ENCODE data around the gene CLK2. TPM values are rescaled to one million over a fixed set of nuclear protein-coding genes. Genes with fewer than 3 reads are reported as not detected.
"Not testable (repeated sequence)": the region's sequence is repeated elsewhere in the genome, so short reads cannot be mapped to it uniquely, and the experiment has no call there.

The CLK2 gene
- polyA plus RNA-seq, 2 donors, result 29.2 to 55.3 TPM

- Histone ChIP-seq H3K4me1 (ENCODE audit: control insufficient read depth in 2 of 2, insufficient read depth in 2 of 2, low read length in 1 of 2) (peaks cover 11 to 17% of the 10 kb centered on the region in 2 donors), H3K27me3 (ENCODE audit: control insufficient read depth in 1 of 2, insufficient read depth in 2 of 2, low read length in 2 of 2) (no peaks in the 10 kb centered on the region), H3K9me3 (ENCODE audit: control insufficient read depth in 2 of 2, insufficient read depth in 1 of 2, low read depth in 1 of 2, low read length in 1 of 2) (no peaks in the 10 kb centered on the region), H3K27ac (ENCODE audit: low read depth in 2 of 2, low read length in 1 of 2) (no peak overlapping the region), H3K36me3 (ENCODE audit: control insufficient read depth in 2 of 2, insufficient read depth in 2 of 2, low read length in 1 of 2) (peaks cover 2 to 7% of the 10 kb centered on the region in 2 donors), H3K4me3 (ENCODE audit: low read depth in 1 of 2, low read length in 2 of 2) (no peak overlapping the region)
- WGBS, 2 donors, result 33 to 34% methylated on average over 15 to 28 of the region's 28 CpGs
These were observed 23.1 kb downstream of the CLK2 start for GRCh38 chr1:155250246-155250632.

GRCh38 chr1:155247667-155248553 is 25.4 kb downstream of the CLK2 start:
- Histone ChIP-seq H3K27ac (ENCODE audit: low read depth in 2 of 2, low read length in 1 of 2) (no peak overlapping the region), H3K27me3 (ENCODE audit: control insufficient read depth in 1 of 2, insufficient read depth in 2 of 2, low read length in 2 of 2) (no peaks in the 10 kb centered on the region), H3K9me3 (ENCODE audit: control insufficient read depth in 2 of 2, insufficient read depth in 1 of 2, low read depth in 1 of 2, low read length in 1 of 2) (no peaks in the 10 kb centered on the region), H3K4me1 (ENCODE audit: control insufficient read depth in 2 of 2, insufficient read depth in 2 of 2, low read length in 1 of 2) (peaks cover 0 to 8% of the 10 kb centered on the region in 2 donors), H3K36me3 (ENCODE audit: control insufficient read depth in 2 of 2, insufficient read depth in 2 of 2, low read length in 1 of 2) (peaks cover 2 to 7% of the 10 kb centered on the region in 2 donors), H3K4me3 (ENCODE audit: low read depth in 1 of 2, low read length in 2 of 2) (no peak overlapping the region)
- 88 to 89% methylated on average over 26 of the region's 26 CpGs for WGBS, 2 donors

DNA sequence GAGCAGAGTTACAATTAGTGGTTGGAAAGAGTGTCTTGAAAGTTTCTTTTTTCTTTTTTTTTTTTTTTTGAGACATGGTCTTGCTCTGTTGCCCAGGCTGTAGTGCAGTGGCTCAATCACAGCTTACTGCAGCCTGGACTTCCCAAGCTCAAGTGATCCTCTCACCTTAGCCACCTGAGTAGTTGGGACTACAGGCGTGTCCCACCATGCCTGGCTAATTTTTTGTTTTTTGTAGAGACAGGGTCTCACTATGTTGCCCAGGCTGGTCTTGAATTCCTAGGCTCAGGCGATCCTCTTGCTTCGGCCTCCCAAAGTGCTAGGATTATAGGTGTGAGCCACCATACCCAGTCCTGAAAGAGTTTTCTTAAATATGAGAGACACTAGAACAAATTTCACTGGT is 26.5 kb downstream of the CLK2 start:
- 98% methylated on average over 3 of the region's 3 CpGs for WGBS, 2 donors
- not testable (repeated sequence) for H3K36me3 ChIP-seq (ENCODE audit: control insufficient read depth in 2 of 2, insufficient read depth in 2 of 2, low read length in 1 of 2); H3K4me1 ChIP-seq (ENCODE audit: control insufficient read depth in 2 of 2, insufficient read depth in 2 of 2, low read length in 1 of 2); H3K27me3 ChIP-seq (ENCODE audit: control insufficient read depth in 1 of 2, insufficient read depth in 2 of 2, low read length in 2 of 2); H3K27ac ChIP-seq (ENCODE audit: low read depth in 2 of 2, low read length in 1 of 2); H3K4me3 ChIP-seq (ENCODE audit: low read depth in 1 of 2, low read length in 2 of 2); H3K9me3 ChIP-seq (ENCODE audit: control insufficient read depth in 2 of 2, insufficient read depth in 1 of 2, low read depth in 1 of 2, low read length in 1 of 2)

GRCh38 chr1:155245163-155245524 is 28.2 kb downstream of the CLK2 start:
- H3K4me1 ChIP-seq (ENCODE audit: control insufficient read depth in 2 of 2, insufficient read depth in 2 of 2, low read length in 1 of 2), result peaks cover 0 to 7% of the 10 kb centered on the region in 2 donors
- 57 to 61% methylated on average over 8 of the region's 8 CpGs for WGBS, 2 donors
- peak overlapping the region; percentile 79 to 81 for H3K4me3 ChIP-seq (ENCODE audit: low read depth in 1 of 2, low read length in 2 of 2)
- no peaks in the 10 kb centered on the region for H3K9me3 ChIP-seq (ENCODE audit: control insufficient read depth in 2 of 2, insufficient read depth in 1 of 2, low read depth in 1 of 2, low read length in 1 of 2)
- peak overlapping the region; percentile 96 to 98 for H3K27ac ChIP-seq (ENCODE audit: low read depth in 2 of 2, low read length in 1 of 2)
- H3K36me3 ChIP-seq (ENCODE audit: control insufficient read depth in 2 of 2, insufficient read depth in 2 of 2, low read length in 1 of 2), result peaks cover 2 to 7% of the 10 kb centered on the region in 2 donors
- no peaks in the 10 kb centered on the region for H3K27me3 ChIP-seq (ENCODE audit: control insufficient read depth in 1 of 2, insufficient read depth in 2 of 2, low read length in 2 of 2)

- H3K27ac ChIP-seq (ENCODE audit: low read depth in 2 of 2, low read length in 1 of 2), result peak overlapping the region; percentile 96 to 98
These were observed 28.7 kb downstream of the CLK2 start for GRCh38 chr1:155244368-155245162.

DNA sequence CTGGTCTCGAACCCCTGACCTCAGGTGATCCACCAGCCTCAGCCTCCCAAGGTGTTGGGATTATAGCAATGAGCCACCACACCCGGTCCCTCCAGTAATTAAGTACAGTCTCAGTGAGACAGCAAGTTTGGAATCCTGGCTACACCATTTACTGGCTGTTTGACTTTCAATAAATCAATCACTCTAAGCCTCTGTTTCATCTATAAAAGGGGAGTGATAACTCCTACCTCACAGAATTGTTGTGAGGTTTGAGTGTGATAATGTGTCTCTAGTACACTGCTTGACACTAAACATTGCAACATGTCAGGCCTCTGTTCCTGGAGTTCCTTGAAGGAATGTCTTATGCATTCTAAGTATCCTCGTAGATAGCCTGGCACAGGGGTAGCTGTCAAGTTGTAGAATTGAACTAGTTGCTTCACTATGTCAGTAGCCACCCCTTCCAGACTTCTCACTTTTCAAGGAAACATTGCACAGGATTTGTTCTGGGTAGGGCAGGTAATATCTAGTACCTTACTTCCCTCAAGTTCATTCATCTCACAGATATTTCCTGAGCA is 30.4 kb downstream of the CLK2 start:
- Histone ChIP-seq H3K4me3 (ENCODE audit: low read depth in 1 of 2, low read length in 2 of 2) (peak overlapping the region in 1 of 2 donors; percentile 81), H3K27ac (ENCODE audit: low read depth in 2 of 2, low read length in 1 of 2) (peak overlapping the region; percentile 49 to 96), H3K27me3 (ENCODE audit: control insufficient read depth in 1 of 2, insufficient read depth in 2 of 2, low read length in 2 of 2) (no peaks in the 10 kb centered on the region), H3K4me1 (ENCODE audit: control insufficient read depth in 2 of 2, insufficient read depth in 2 of 2, low read length in 1 of 2) (peaks cover 0 to 9% of the 10 kb centered on the region in 2 donors), H3K36me3 (ENCODE audit: control insufficient read depth in 2 of 2, insufficient read depth in 2 of 2, low read length in 1 of 2) (peaks cover 3 to 9% of the 10 kb centered on the region in 2 donors), H3K9me3 (ENCODE audit: control insufficient read depth in 2 of 2, insufficient read depth in 1 of 2, low read depth in 1 of 2, low read length in 1 of 2) (no peaks in the 10 kb centered on the region)
- WGBS, 2 donors, result 73 to 74% methylated on average over 3 of the region's 3 CpGs

More at GRCh38 chr1:155244368-155245162, 28.7 kb downstream of the CLK2 start:
- 0 to 1% methylated on average over 53 of the region's 53 CpGs for WGBS, 2 donors
- Histone ChIP-seq H3K9me3 (ENCODE audit: control insufficient read depth in 2 of 2, insufficient read depth in 1 of 2, low read depth in 1 of 2, low read length in 1 of 2) (no peaks in the 10 kb centered on the region), H3K4me3 (ENCODE audit: low read depth in 1 of 2, low read length in 2 of 2) (peak overlapping the region; percentile 79 to 81), H3K27me3 (ENCODE audit: control insufficient read depth in 1 of 2, insufficient read depth in 2 of 2, low read length in 2 of 2) (no peaks in the 10 kb centered on the region), H3K4me1 (ENCODE audit: control insufficient read depth in 2 of 2, insufficient read depth in 2 of 2, low read length in 1 of 2) (peaks cover 0 to 7% of the 10 kb centered on the region in 2 donors), H3K36me3 (ENCODE audit: control insufficient read depth in 2 of 2, insufficient read depth in 2 of 2, low read length in 1 of 2) (peaks cover 2 to 7% of the 10 kb centered on the region in 2 donors)

- Histone ChIP-seq H3K4me1 (ENCODE audit: control insufficient read depth in 2 of 2, insufficient read depth in 2 of 2, low read length in 1 of 2) (peaks cover 0 to 9% of the 10 kb centered on the region in 2 donors), H3K9me3 (ENCODE audit: control insufficient read depth in 2 of 2, insufficient read depth in 1 of 2, low read depth in 1 of 2, low read length in 1 of 2) (no peaks in the 10 kb centered on the region), H3K4me3 (ENCODE audit: low read depth in 1 of 2, low read length in 2 of 2) (peak overlapping the region in 1 of 2 donors; percentile 6), H3K36me3 (ENCODE audit: control insufficient read depth in 2 of 2, insufficient read depth in 2 of 2, low read length in 1 of 2) (peaks cover 3 to 4% of the 10 kb centered on the region in 2 donors), H3K27me3 (ENCODE audit: control insufficient read depth in 1 of 2, insufficient read depth in 2 of 2, low read length in 2 of 2) (no peaks in the 10 kb centered on the region), H3K27ac (ENCODE audit: low read depth in 2 of 2, low read length in 1 of 2) (peak overlapping the region in 1 of 2 donors; percentile 83)
- WGBS, 2 donors, result 71 to 76% methylated on average over 4 of the region's 4 CpGs
These were observed 31.5 kb downstream of the CLK2 start for GRCh38 chr1:155241841-155242264.

- Histone ChIP-seq H3K4me1 (ENCODE audit: control insufficient read depth in 2 of 2, insufficient read depth in 2 of 2, low read length in 1 of 2) (peaks cover 0 to 9% of the 10 kb centered on the region in 2 donors), H3K9me3 (ENCODE audit: control insufficient read depth in 2 of 2, insufficient read depth in 1 of 2, low read depth in 1 of 2, low read length in 1 of 2) (no peaks in the 10 kb centered on the region), H3K4me3 (ENCODE audit: low read depth in 1 of 2, low read length in 2 of 2) (peak overlapping the region; percentile 19 to 42), H3K27me3 (ENCODE audit: control insufficient read depth in 1 of 2, insufficient read depth in 2 of 2, low read length in 2 of 2) (no peaks in the 10 kb centered on the region), H3K27ac (ENCODE audit: low read depth in 2 of 2, low read length in 1 of 2) (peak overlapping the region in 1 of 2 donors; percentile 83), H3K36me3 (ENCODE audit: control insufficient read depth in 2 of 2, insufficient read depth in 2 of 2, low read length in 1 of 2) (peaks cover 3 to 8% of the 10 kb centered on the region in 2 donors)
- WGBS, 2 donors, result 11 to 16% methylated on average over 4 of the region's 4 CpGs
These were observed 32.1 kb downstream of the CLK2 start for GRCh38 chr1:155241069-155241679.

DNA sequence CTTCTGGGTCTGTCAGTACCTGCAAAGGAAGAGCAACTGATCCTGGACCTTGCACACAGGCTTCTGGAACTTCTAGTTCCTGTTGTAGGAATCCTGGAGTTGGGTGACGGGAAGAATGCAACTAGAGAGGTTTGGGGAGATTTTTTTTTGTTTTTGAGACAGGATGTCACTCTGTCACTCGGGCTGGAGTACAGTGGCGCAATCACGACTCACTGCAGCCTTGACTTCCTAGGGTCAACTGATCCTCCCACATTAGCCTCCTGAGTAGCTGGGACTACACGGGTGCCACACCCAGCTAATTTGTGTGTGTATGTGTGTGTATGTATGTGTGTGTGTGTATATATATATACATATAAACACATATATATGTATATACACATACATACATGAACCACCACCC is 36.9 kb downstream of the CLK2 start:
- Histone ChIP-seq H3K27ac (ENCODE audit: low read depth in 2 of 2, low read length in 1 of 2) (peak overlapping the region in 1 of 2 donors; percentile 0), H3K9me3 (ENCODE audit: control insufficient read depth in 2 of 2, insufficient read depth in 1 of 2, low read depth in 1 of 2, low read length in 1 of 2) (no peaks in the 10 kb centered on the region)
- 76 to 79% methylated on average over 5 of the region's 5 CpGs for WGBS, 2 donors

More for the DNA sequence above, 36.9 kb downstream of the CLK2 start:
- Histone ChIP-seq H3K27me3 (ENCODE audit: control insufficient read depth in 1 of 2, insufficient read depth in 2 of 2, low read length in 2 of 2) (no peaks in the 10 kb centered on the region), H3K4me1 (ENCODE audit: control insufficient read depth in 2 of 2, insufficient read depth in 2 of 2, low read length in 1 of 2) (peaks cover 0 to 4% of the 10 kb centered on the region in 2 donors), H3K4me3 (ENCODE audit: low read depth in 1 of 2, low read length in 2 of 2) (no peak overlapping the region), H3K36me3 (ENCODE audit: control insufficient read depth in 2 of 2, insufficient read depth in 2 of 2, low read length in 1 of 2) (peaks cover 6 to 17% of the 10 kb centered on the region in 2 donors)
